Psoas muscle (tissue), 8 donors: Measurements from ENCODE around the gene SPATS2L. TPM values are rescaled to one million over a fixed set of nuclear protein-coding genes. Genes with fewer than 3 reads are reported as not detected.
A peak's percentile ranks its signal among the peaks of the same experiment; 100 is the strongest.

Experiments used
- ATAC-seq, 4 donors: fragments of 200-7000 bp; cut with Tn5 transposase; one replicate each; pipeline ENCODE4 v1.9.1; 2020; ENCODE audit warnings: moderate library complexity in 3 of 4, mild to moderate bottlenecking in 2 of 4
- DNase-seq, 2 donors: peaks; one replicate each; pipeline ENCODE4 v3.0.0-alpha.2; 2020
- H3K27ac ChIP-seq: fragments of 200-600 bp; one replicate; pipeline ENCODE4 v1.8.0; 2022
- H3K27me3 ChIP-seq, 3 donors: fragments of 200-600 bp in 1 of 3; one replicate each; pipeline versions ENCODE4 v1.6.1 to v1.8.0; 2013 to 2022; ENCODE audit warnings: low read length in 2 of 3, mild to moderate bottlenecking in 2 of 3, moderate library complexity in 1 of 3; ENCODE audit not compliant: insufficient read depth in 3 of 3
- H3K36me3 ChIP-seq, 2 donors: fragments of 200-600 bp in 1 of 2; one replicate each; pipeline versions ENCODE4 v1.6.1 to v1.8.0; 2013 to 2022; ENCODE audit warnings: low read depth in 1 of 2, mild to moderate bottlenecking in 1 of 2, moderate library complexity in 1 of 2; ENCODE audit not compliant: insufficient read depth in 1 of 2
- H3K4me1 ChIP-seq: fragments of 200-600 bp; one replicate; pipeline ENCODE4 v1.8.0; 2022
- H3K4me3 ChIP-seq: fragments of 200-600 bp; one replicate; pipeline ENCODE4 v1.8.0; 2022; ENCODE audit warnings: mild to moderate bottlenecking
- H3K9me3 ChIP-seq: fragments of 200-600 bp; one replicate; pipeline ENCODE4 v1.8.0; 2022
- CTCF ChIP-seq: fragments of 200-600 bp; IDR thresholded peaks from one replicate; pipeline ENCODE4 v1.8.0; 2022; ENCODE audit warnings: antibody characterized with exemption
- WGBS, 3 donors: extraction: QIAGEN DNeasy Blood & Tissue Kit; methylation state at CpG; one replicate each; pipeline versions ENCODE4 v1.1.6 to v1.1.7; 2013; 5-methylcytosine and 5-hydroxymethylcytosine counted together
- intact Hi-C, 2 donors: fragments of 100-400 bp; cut with DNase I; formaldehyde crosslinking; loops; one replicate each; pipeline versions ENCODE4 v1.11.0 to v1.14.2; 2022
- polyA plus RNA-seq, 3 donors: library from polyadenylated mRNA; stranded (reverse); fragments of 200-250 nt; gene quantifications; one replicate each; pipeline ENCODE4 v1.2.3, GENCODE V29; 2013
- total RNA-seq, 4 donors: library from RNA; stranded (reverse); fragmentation: NEBNext Ultra II Directional in 2 of 4; extraction: Animal tissue kit (Norgen Biotek cat#: 25700) in 2 of 4; gene quantifications; one replicate each; pipeline versions ENCODE4 v1.2.1 to v1.2.4, GENCODE V29; 2021 to 2023
- donor health status: healthy with polysubstance abuse.
- donor health status: DM: no; HTN: no; CAD: no; lungs with moderate emphysema.
- donor health status: Bipolar disorder and iron deficiency.
- donor health status: healthy.
- donor health status: DM: yes; HTN: yes; CAD: no.
- donor health status: DM: no; HTN: no; CAD: no.
- donor health status: DM: no; HTN: no; CAD: no.
- donor health status: DM: yes; HTN: yes; CAD: no.

SPATS2L gene
- total and polyA plus RNA-seq, 7 donors, result 34.2 to 286 (median 60.2) TPM

GRCh38 chr2:200353120-200353519, 46.6 kb downstream of the SPATS2L start:
- Histone ChIP-seq H3K4me1 (peaks cover 41% of the 10 kb centered on the region), H3K36me3 (no peaks in the 10 kb centered on the region), H3K9me3 (no peaks in the 10 kb centered on the region), H3K4me3 (no peak overlapping the region), H3K27ac (peak overlapping the region; percentile 14), H3K27me3 (no peaks in the 10 kb centered on the region)
- intact Hi-C loops, result no loop called here
- no peak for TF ChIP-seq CTCF
- ATAC-seq (no peak), DNase-seq (no peak)
- 28 to 53% (median 32%) methylated on average over 3 of the region's 3 CpGs for WGBS, 3 donors

GRCh38 chr2:200353874-200354273, 47.4 kb downstream of the SPATS2L start:
- no peak for TF ChIP-seq CTCF
- ATAC-seq, result no peak
- 72 to 86% (median 76%) methylated on average over 2 of the region's 2 CpGs for WGBS, 3 donors
- H3K4me3 ChIP-seq, result no peak overlapping the region
- H3K9me3 ChIP-seq, result no peaks in the 10 kb centered on the region
- peaks cover 42% of the 10 kb centered on the region for H3K4me1 ChIP-seq
- H3K27ac ChIP-seq, result no peak overlapping the region
- H3K36me3 ChIP-seq, result no peaks in the 10 kb centered on the region
- intact Hi-C loops, result no loop called here
- no peaks in the 10 kb centered on the region for H3K27me3 ChIP-seq
- DNase-seq, result no peak

GRCh38 chr2:200354833-200355751, 48.6 kb downstream of the SPATS2L start:
- Histone ChIP-seq H3K9me3 (no peaks in the 10 kb centered on the region), H3K4me1 (peaks cover 42% of the 10 kb centered on the region), H3K36me3 (peaks cover 0 to 3% of the 10 kb centered on the region in 2 donors), H3K4me3 (no peak overlapping the region), H3K27ac (no peak overlapping the region), H3K27me3 (no peaks in the 10 kb centered on the region)
- intact Hi-C loops, result no loop called here
- TF ChIP-seq CTCF, result no peak
- ATAC-seq, result no peak
- DNase-seq, result no peak
- 71 to 88% (median 80%) methylated on average over 11 of the region's 11 CpGs for WGBS, 3 donors

- intact Hi-C loops, result no loop called here
- 65 to 78% (median 73%) methylated on average over 1 of the region's 1 CpG for WGBS, 3 donors
- H3K27me3 ChIP-seq, result no peaks in the 10 kb centered on the region
- H3K36me3 ChIP-seq, result peaks cover 0 to 3% of the 10 kb centered on the region in 2 donors
- H3K27ac ChIP-seq, result no peak overlapping the region
- ATAC-seq (no peak), DNase-seq (no peak)
- H3K9me3 ChIP-seq, result no peaks in the 10 kb centered on the region
- no peak for TF ChIP-seq CTCF
- H3K4me3 ChIP-seq, result no peak overlapping the region
- peaks cover 39% of the 10 kb centered on the region for H3K4me1 ChIP-seq
Measured at GRCh38 chr2:200356321-200356720, 49.8 kb downstream of the SPATS2L start.
